CD4-positive, alpha-beta memory T cell (primary cell): ENCODE results near the gene SULF2. TPM values are rescaled to one million over a fixed set of nuclear protein-coding genes. Genes with fewer than 3 reads are reported as not detected.
A peak's percentile ranks its signal among the peaks of the same experiment; 100 is the strongest.

Experiments
- CTCF ChIA-PET: fragments of 350-600 bp; sonication (Branson Sonifier 250); formaldehyde crosslinking; loops from one replicate; lab custom pipeline; 2021; ENCODE audit warnings: inconsistent platforms; ENCODE audit not compliant: partially characterized antibody; lab: Charles Lee
- POLR2A ChIA-PET: fragments of 350-600 bp; sonication (Branson Sonifier 250); formaldehyde crosslinking; loops from one replicate; lab custom pipeline; 2021; ENCODE audit not compliant: partially characterized antibody; lab: Charles Lee
- DNase-seq, 5 donors: peaks; one replicate each; pipeline versions ENCODE4 v3.0.0 to v3.0.0-alpha.2; 2020 to 2022; ENCODE audit warnings: mixed read lengths in 1 of 5
- H3K27ac ChIP-seq: one replicate; pipeline ENCODE4 v1.7.0; 2013; ENCODE audit warnings: low read depth, low read length
- H3K27me3 ChIP-seq: 2 replicates; pipeline ENCODE4 v1.7.0; 2013; ENCODE audit warnings: mild to moderate bottlenecking, low read length, moderate library complexity; ENCODE audit not compliant: insufficient read depth
- H3K36me3 ChIP-seq: 2 replicates; pipeline ENCODE4 v1.7.0; 2013; ENCODE audit warnings: mild to moderate bottlenecking, low read length, moderate library complexity; ENCODE audit not compliant: insufficient read depth
- H3K4me1 ChIP-seq: 2 replicates; pipeline ENCODE4 v1.7.0; 2013; ENCODE audit warnings: mild to moderate bottlenecking, low read length, moderate library complexity; ENCODE audit not compliant: insufficient read depth
- H3K4me3 ChIP-seq, 2 donors: one replicate each; pipeline ENCODE4 v1.7.0; 2013; ENCODE audit warnings: low read length in 2 of 2, mild to moderate bottlenecking in 1 of 2
- H3K9me3 ChIP-seq, 2 donors: one replicate each; pipeline ENCODE4 v1.7.0; 2013; ENCODE audit warnings: low read length in 2 of 2, control low read depth in 1 of 2; ENCODE audit not compliant: control insufficient read depth in 1 of 2
- H3K27ac Mint-ChIP-seq, 7 donors: one replicate each; pipeline ENCODE4 v1.8.0; 2020 to 2021; ENCODE audit warnings: mixed read lengths in 7 of 7, mild to moderate bottlenecking in 6 of 7, inconsistent platforms in 3 of 7, moderate library complexity in 3 of 7
- H3K27me3 Mint-ChIP-seq, 2 donors: one replicate each; pipeline ENCODE4 v1.8.0; 2020 to 2021; ENCODE audit warnings: mixed read lengths in 2 of 2
- H3K36me3 Mint-ChIP-seq, 2 donors: one replicate each; pipeline ENCODE4 v1.8.0; 2020 to 2021; ENCODE audit warnings: mixed read lengths in 2 of 2, inconsistent platforms in 1 of 2, mild to moderate bottlenecking in 1 of 2
- H3K4me1 Mint-ChIP-seq, 4 donors: one replicate each; pipeline ENCODE4 v1.8.0; 2020 to 2021; ENCODE audit warnings: mixed read lengths in 4 of 4, mild to moderate bottlenecking in 1 of 4
- H3K4me3 Mint-ChIP-seq, 8 donors: one replicate each; pipeline ENCODE4 v1.8.0; 2020 to 2021; ENCODE audit warnings: mixed read lengths in 8 of 8, mild to moderate bottlenecking in 7 of 8, moderate library complexity in 6 of 8, inconsistent platforms in 3 of 8
- H3K9me3 Mint-ChIP-seq, 8 donors: one replicate each; pipeline ENCODE4 v1.8.0; 2020 to 2021; ENCODE audit warnings: mixed read lengths in 8 of 8, mild to moderate bottlenecking in 5 of 8, inconsistent platforms in 3 of 8, moderate library complexity in 1 of 8
- intact Hi-C: fragments of 100-400 bp; cut with micrococcal nuclease; formaldehyde crosslinking; loops from one replicate; pipeline ENCODE4 v1.15.1; 2023
- polyA plus RNA-seq, 2 donors: library from polyadenylated mRNA; unstranded; fragments of 300-500 nt; fragmentation: Illumina TruSeq; gene quantifications; one replicate each; pipeline ENCODE4 v1.2.3, GENCODE V29; 2021
- total RNA-seq, 2 experiments: library from RNA; stranded (reverse); gene quantifications; one replicate each; pipeline ENCODE4 v1.2.3, GENCODE V29; 2021

Gene SULF2
- total and polyA plus RNA-seq, 4 experiments from 2014 or later, result 0.16 to 1.3 (median 0.55) TPM

GRCh38 chr20:47642118-47642517, 143.2 kb downstream of the SULF2 start:
- Mint-ChIP-seq H3K36me3 (peaks cover 71 to 77% of the 10 kb centered on the region in 2 donors), H3K27ac (peak overlapping the region in 1 of 7 donors; percentile 7), H3K4me3 (no peak overlapping the region), H3K9me3 (peaks cover 0 to 4% (median 0%) of the 10 kb centered on the region in 8 donors), H3K4me1 (peaks cover 0 to 2% (median 0%) of the 10 kb centered on the region in 4 donors), H3K27me3 (no peaks in the 10 kb centered on the region)
- no peaks in the 10 kb centered on the region for H3K4me1 ChIP-seq
- CTCF ChIA-PET, result interaction anchor here (1.9 kb wide), 1 partner anchor 22 kb away, joined by 7 read pairs; no protein-coding TSS in a partner anchor
- H3K4me3 ChIP-seq, result no peak overlapping the region
- peaks cover 40% of the 10 kb centered on the region for H3K36me3 ChIP-seq
- intact Hi-C loops, result no loop called here
- POLR2A ChIA-PET, result no interaction called here
- no peak overlapping the region for H3K27ac ChIP-seq
- no peak for DNase-seq
- no peaks in the 10 kb centered on the region for H3K27me3 ChIP-seq
- no peaks in the 10 kb centered on the region for H3K9me3 ChIP-seq

GRCh38 chr20:47638851-47639250, 146.4 kb downstream of the SULF2 start:
- no peak overlapping the region for H3K27ac Mint-ChIP-seq
- H3K9me3 ChIP-seq, result no peaks in the 10 kb centered on the region
- H3K4me3 Mint-ChIP-seq, result no peak overlapping the region
- no peak for DNase-seq
- no peaks in the 10 kb centered on the region for H3K27me3 ChIP-seq
- H3K36me3 ChIP-seq, result peaks cover 51% of the 10 kb centered on the region
- ChIA-PET POLR2A (no interaction called here), CTCF (no interaction called here)
- intact Hi-C loops, result no loop called here
- H3K4me1 Mint-ChIP-seq, result no peaks in the 10 kb centered on the region
- no peak overlapping the region for H3K4me3 ChIP-seq
- peaks cover 70 to 78% of the 10 kb centered on the region in 2 donors for H3K36me3 Mint-ChIP-seq
- H3K27me3 Mint-ChIP-seq, result no peaks in the 10 kb centered on the region
- no peak overlapping the region for H3K27ac ChIP-seq
- no peaks in the 10 kb centered on the region for H3K4me1 ChIP-seq
- H3K9me3 Mint-ChIP-seq, result peaks cover 0 to 1% (median 0%) of the 10 kb centered on the region in 8 donors

GRCh38 chr20:47635256-47635655, 150.0 kb downstream of the SULF2 start:
- CTCF ChIA-PET, result interaction anchor here (1.4 to 2.1 kb wide), 3 partner anchors 14 to 251 kb away, joined by 3 to 7 read pairs (median 5); no protein-coding TSS in a partner anchor
- H3K27ac ChIP-seq, result no peak overlapping the region
- Mint-ChIP-seq H3K9me3 (no peaks in the 10 kb centered on the region), H3K36me3 (peaks cover 64 to 82% of the 10 kb centered on the region in 2 donors), H3K27ac (no peak overlapping the region), H3K4me3 (no peak overlapping the region), H3K27me3 (no peaks in the 10 kb centered on the region), H3K4me1 (peaks cover 0 to 3% (median under 1%) of the 10 kb centered on the region in 4 donors)
- H3K4me1 ChIP-seq, result no peaks in the 10 kb centered on the region
- no peaks in the 10 kb centered on the region for H3K27me3 ChIP-seq
- peaks cover 47% of the 10 kb centered on the region for H3K36me3 ChIP-seq
- no peak overlapping the region for H3K4me3 ChIP-seq
- intact Hi-C loops, result no loop called here
- no peaks in the 10 kb centered on the region for H3K9me3 ChIP-seq
- POLR2A ChIA-PET, result interaction anchor here (0.5 to 0.7 kb wide), 2 partner anchors 22 to 40 kb away, joined by 3 to 4 read pairs; no protein-coding TSS in a partner anchor
- DNase-seq, result no peak

GRCh38 chr20:47631078-47631477, 154.2 kb downstream of the SULF2 start:
- H3K36me3 Mint-ChIP-seq, result peaks cover 46 to 71% of the 10 kb centered on the region in 2 donors
- no peak overlapping the region for H3K4me3 ChIP-seq
- CTCF ChIA-PET, result interaction anchor here (0.8 to 1.6 kb wide), 2 partner anchors 20 to 1026 kb away, joined by 3 read pairs; no protein-coding TSS in a partner anchor
- H3K36me3 ChIP-seq, result peaks cover 37% of the 10 kb centered on the region
- H3K27me3 Mint-ChIP-seq, result no peaks in the 10 kb centered on the region
- H3K27ac Mint-ChIP-seq, result peak overlapping the region in 1 of 7 donors; percentile 58
- peaks cover 0 to 5% (median under 1%) of the 10 kb centered on the region in 4 donors for H3K4me1 Mint-ChIP-seq
- intact Hi-C loops, result no loop called here
- DNase-seq, result no peak
- POLR2A ChIA-PET, result no interaction called here
- no peak overlapping the region for H3K4me3 Mint-ChIP-seq
- H3K9me3 Mint-ChIP-seq, result no peaks in the 10 kb centered on the region
- no peaks in the 10 kb centered on the region for H3K4me1 ChIP-seq
- no peak overlapping the region for H3K27ac ChIP-seq
- no peaks in the 10 kb centered on the region for H3K27me3 ChIP-seq
- no peaks in the 10 kb centered on the region for H3K9me3 ChIP-seq

- CTCF ChIA-PET, result interaction anchor here (0.7 to 1.6 kb wide), 2 partner anchors 246 to 1027 kb away, joined by 3 to 4 read pairs; no protein-coding TSS in a partner anchor
These were observed 155.4 kb downstream of the SULF2 start for GRCh38 chr20:47629907-47630306.

GRCh38 chr20:47627540-47627939, 157.7 kb downstream of the SULF2 start:
- ChIA-PET CTCF (no interaction called here), POLR2A (no interaction called here)
- peaks cover 50% of the 10 kb centered on the region for H3K36me3 ChIP-seq
- Mint-ChIP-seq H3K4me3 (no peak overlapping the region), H3K27me3 (no peaks in the 10 kb centered on the region), H3K27ac (peak overlapping the region in 1 of 7 donors; percentile 19), H3K4me1 (peaks cover 0 to 8% (median 3%) of the 10 kb centered on the region in 4 donors), H3K9me3 (no peaks in the 10 kb centered on the region), H3K36me3 (peaks cover 48 to 74% of the 10 kb centered on the region in 2 donors)
- no peaks in the 10 kb centered on the region for H3K4me1 ChIP-seq
- no peaks in the 10 kb centered on the region for H3K27me3 ChIP-seq
- H3K4me3 ChIP-seq, result no peak overlapping the region
- intact Hi-C loops, result no loop called here
- H3K27ac ChIP-seq, result no peak overlapping the region
- no peaks in the 10 kb centered on the region for H3K9me3 ChIP-seq
- no peak for DNase-seq

More at GRCh38 chr20:47629907-47630306, 155.4 kb downstream of the SULF2 start:
- peaks cover 0 to 5% (median 2%) of the 10 kb centered on the region in 4 donors for H3K4me1 Mint-ChIP-seq
- no peaks in the 10 kb centered on the region for H3K9me3 Mint-ChIP-seq
- H3K36me3 Mint-ChIP-seq, result peaks cover 51 to 72% of the 10 kb centered on the region in 2 donors
- peaks cover 35% of the 10 kb centered on the region for H3K36me3 ChIP-seq
- H3K4me3 ChIP-seq, result no peak overlapping the region
- H3K27me3 Mint-ChIP-seq, result no peaks in the 10 kb centered on the region
- no peak overlapping the region for H3K4me3 Mint-ChIP-seq
- intact Hi-C loops, result no loop called here
- no peak overlapping the region for H3K27ac ChIP-seq
- H3K9me3 ChIP-seq, result no peaks in the 10 kb centered on the region
- POLR2A ChIA-PET, result no interaction called here
- H3K27me3 ChIP-seq, result no peaks in the 10 kb centered on the region
- no peak overlapping the region for H3K27ac Mint-ChIP-seq
- DNase-seq, result no peak
- no peaks in the 10 kb centered on the region for H3K4me1 ChIP-seq

GRCh38 chr20:47623206-47623605, 162.1 kb downstream of the SULF2 start:
- H3K9me3 ChIP-seq, result no peaks in the 10 kb centered on the region
- H3K27ac Mint-ChIP-seq, result peak overlapping the region in 1 of 7 donors; percentile 25
- no peak overlapping the region for H3K4me3 ChIP-seq
- peaks cover 0 to 15% (median 7%) of the 10 kb centered on the region in 4 donors for H3K4me1 Mint-ChIP-seq
- no peaks in the 10 kb centered on the region for H3K9me3 Mint-ChIP-seq
- ChIA-PET POLR2A (no interaction called here), CTCF (interaction anchor here (0.9 to 3.0 kb wide), 5 partner anchors 13 to 351 kb away, joined by 3 to 26 read pairs (median 8); no protein-coding TSS in a partner anchor)
- no peak overlapping the region for H3K27ac ChIP-seq
- peaks cover 47% of the 10 kb centered on the region for H3K36me3 ChIP-seq
- peaks cover 40 to 51% of the 10 kb centered on the region in 2 donors for H3K36me3 Mint-ChIP-seq
- no peaks in the 10 kb centered on the region for H3K27me3 Mint-ChIP-seq
- DNase-seq, result no peak
- H3K4me3 Mint-ChIP-seq, result no peak overlapping the region
- no peaks in the 10 kb centered on the region for H3K4me1 ChIP-seq
- intact Hi-C loops, result no loop called here
- no peaks in the 10 kb centered on the region for H3K27me3 ChIP-seq
